HL-60/S4 treated with retinoic acid at 250 ng/mL for 4 days and 3 days (cell line): ENCODE measurements around the gene BEND3.

Experiments used
- in situ Hi-C: fragments of 300-500 bp; cut with MboI; formaldehyde crosslinking; loops from 2 replicates; pipeline ENCODE4 v1.7.0; 2022; ENCODE audit warnings: low sequenced_read_pairs

Gene BEND3

DNA sequence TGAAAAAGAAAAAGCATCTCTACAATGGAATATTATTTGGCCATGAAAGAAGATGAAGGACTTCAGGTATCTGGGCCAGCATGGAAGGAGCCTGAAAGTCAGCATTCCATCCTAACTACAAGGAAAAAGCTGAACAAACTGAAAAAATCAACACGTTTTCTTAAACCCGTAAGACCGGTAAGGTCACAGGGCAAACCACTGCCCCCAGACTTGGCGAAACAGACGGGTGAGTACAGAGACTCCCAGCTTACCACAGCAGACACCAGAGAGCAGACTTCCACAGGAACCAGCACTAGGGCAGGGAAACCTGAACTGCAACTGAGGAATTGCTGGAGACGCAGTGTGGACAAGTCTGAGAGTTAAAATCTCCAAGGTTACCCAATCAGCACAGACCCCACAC is 31.4 kb downstream of the BEND3 start:
- in situ Hi-C loops, result no loop called here

DNA sequence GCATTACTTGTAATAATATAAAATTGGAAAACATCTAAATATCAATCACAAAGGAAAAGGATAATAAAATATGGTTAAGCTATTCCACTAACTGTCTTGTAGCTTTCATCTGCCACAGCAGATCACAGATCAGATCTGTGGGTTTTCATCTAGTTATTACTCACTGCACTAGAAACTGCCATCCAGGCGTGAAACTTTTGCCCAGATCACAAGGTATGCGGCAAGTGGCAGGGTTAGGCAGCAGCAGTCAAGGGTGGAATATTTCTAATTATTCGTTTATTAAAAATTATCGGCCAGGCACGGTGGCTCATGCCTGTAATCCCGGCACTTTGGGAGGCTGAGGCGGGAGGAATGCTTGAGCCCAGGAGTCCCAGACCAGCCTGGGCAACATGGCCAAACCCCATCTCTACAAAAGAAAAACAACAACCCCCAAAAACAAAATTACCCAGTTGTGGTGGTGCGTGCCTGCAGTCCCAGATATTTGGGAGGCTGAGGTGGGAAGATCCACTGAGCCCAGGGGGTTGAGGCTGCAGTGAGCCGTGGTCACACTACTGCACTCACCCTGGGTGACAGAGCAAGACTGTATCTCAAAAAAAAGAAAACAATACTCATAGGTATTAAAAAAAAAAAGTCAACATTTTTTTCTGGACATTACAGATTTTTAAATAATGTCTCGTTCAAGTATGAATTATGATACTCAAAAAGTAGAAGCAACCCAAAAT is 32.1 kb downstream of the BEND3 start:
- in situ Hi-C loops, result no loop called here

DNA sequence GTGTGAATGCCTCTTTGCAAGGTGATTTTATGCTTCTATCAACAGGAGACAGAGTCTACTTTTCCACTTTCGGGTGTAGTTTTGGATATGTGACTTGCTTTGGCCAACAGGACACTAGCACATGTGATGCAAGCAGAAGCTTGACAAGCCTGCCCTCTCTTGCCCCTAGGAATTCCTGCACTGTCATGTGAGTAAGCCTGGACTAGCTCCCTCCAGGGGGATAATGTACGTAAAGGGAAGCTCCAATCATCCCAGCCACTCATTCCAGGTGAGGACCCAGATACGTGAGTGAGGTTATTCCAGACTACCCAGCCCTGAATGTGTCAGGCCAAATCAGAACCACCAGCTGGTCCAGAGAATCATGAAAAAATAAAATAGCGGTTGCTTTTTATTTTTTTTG is 33.3 kb downstream of the BEND3 start:
- in situ Hi-C loops, result no loop called here

DNA sequence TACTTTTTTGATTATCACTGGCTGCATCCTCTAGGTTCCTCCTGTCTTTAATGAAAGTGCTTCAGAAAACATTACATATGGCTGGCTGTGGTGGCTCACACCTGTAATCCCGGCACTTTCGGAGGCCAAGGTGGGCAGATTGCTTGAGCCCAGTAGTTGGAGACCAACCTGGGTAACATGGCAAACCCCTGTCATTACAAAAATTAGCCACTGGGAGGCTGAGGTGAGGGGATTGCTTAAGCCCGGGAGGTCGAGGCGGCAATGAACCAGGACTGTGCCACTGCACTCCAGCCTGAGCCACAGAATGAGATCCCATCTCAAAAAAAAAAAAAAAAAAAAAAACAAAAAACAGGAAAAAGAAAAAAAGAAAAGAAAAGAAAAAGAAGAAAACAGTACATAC is 35.3 kb downstream of the BEND3 start:
- in situ Hi-C loops, result no loop called here

- in situ Hi-C loops, result no loop called here
Measured at GRCh38 chr6:107079429-107079828, 35.9 kb downstream of the BEND3 start.

- in situ Hi-C loops, result no loop called here
Measured at GRCh38 chr6:107077710-107078109, 37.6 kb downstream of the BEND3 start.

DNA sequence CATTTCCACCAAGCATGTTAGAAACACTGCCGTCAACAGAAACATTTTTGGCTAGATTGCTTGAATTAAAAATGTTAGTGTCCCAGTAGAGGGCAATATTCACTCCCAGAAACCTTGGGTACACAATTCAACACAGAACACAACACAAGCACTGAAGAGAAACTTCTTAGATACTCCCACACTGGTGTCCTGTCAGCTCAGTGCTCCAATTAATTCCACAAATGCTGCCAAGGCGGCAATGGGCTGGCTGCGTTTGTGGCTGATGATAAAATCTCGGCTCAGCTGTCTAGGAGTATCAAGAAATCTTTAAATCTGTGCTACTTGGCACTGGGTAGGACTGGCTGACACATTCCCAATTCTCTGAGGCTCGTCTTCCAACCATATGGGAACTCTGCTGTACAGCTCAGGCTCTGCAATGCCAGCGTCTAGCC is 39.3 kb downstream of the BEND3 start:
- in situ Hi-C loops, result no loop called here

DNA sequence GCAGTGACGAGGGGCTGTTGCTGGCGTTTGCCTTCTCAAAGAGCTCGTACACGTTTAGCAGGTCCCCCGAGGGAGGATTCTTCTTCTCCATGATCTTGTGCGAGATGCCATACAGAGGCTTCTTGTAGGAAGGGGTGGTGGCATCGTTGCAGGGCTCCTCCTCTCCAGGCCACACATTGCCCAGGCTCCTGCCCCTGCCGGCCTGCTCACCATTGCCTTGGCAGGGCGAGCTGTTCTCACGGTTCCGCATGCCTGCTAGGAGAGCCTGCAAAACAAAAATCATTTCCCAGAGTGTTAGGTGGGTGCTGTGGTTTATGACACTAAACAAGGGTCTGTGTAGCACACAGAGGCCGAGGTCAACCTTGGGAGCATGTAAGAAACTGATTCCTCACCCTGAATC is 44.6 kb downstream of the BEND3 start:
- in situ Hi-C loops, result no loop called here

DNA sequence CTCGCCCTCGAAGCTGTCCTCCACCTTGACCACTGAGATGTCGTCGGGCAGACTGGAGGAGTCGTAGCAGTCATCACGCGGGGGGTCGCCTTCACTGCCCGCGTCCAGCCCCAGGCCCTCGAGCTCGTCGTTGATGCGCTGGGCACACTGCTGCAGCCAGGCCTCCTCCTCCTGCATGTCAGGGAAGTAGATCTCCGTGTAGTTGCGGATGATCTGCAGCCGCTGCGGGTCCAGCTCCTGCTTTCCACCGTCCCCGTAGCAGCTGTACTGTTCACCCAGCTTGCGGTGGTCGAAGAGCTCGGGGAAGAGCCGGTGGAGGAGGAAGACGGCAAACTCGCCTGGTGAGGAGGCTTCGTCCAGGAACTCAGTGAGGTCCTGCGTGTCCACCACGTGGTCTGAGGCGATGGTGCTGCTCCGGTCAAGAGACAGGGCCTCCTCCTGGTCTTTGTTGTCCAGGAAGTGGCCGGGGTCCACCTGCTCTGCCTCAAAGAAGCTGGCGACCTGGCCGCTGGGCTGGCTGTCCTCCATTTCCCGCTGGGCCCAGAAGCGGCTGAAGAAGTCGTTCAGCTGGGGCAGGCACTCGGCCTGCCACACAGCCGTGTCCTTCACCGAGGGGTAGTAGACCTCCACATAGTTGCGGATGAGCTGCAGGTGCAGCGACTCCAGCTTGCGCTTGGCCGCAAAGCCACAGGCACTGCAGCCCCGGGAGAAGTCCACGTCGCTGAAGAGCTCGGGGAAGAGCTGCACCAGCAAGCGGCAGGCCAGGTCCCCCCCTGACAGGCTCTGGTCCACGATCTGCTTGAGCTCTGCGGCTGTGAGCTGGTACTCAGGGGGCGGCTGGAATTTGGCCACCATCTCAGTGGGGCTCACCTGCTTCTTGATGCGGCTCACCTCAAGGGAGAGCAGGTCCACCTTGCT is 45.4 kb downstream of the BEND3 start:
- in situ Hi-C loops, result no loop called here

- in situ Hi-C loops, result no loop called here
Measured at GRCh38 chr6:107068691-107069630, 46.4 kb downstream of the BEND3 start.

- in situ Hi-C loops, result no loop called here
Measured at GRCh38 chr6:107066697-107067659, 48.3 kb downstream of the BEND3 start.

- in situ Hi-C loops, result no loop called here
Measured at GRCh38 chr6:107064579-107065065, 50.7 kb downstream of the BEND3 start.

- in situ Hi-C loops, result no loop called here
Measured at GRCh38 chr6:107062691-107063090, 52.6 kb downstream of the BEND3 start.

DNA sequence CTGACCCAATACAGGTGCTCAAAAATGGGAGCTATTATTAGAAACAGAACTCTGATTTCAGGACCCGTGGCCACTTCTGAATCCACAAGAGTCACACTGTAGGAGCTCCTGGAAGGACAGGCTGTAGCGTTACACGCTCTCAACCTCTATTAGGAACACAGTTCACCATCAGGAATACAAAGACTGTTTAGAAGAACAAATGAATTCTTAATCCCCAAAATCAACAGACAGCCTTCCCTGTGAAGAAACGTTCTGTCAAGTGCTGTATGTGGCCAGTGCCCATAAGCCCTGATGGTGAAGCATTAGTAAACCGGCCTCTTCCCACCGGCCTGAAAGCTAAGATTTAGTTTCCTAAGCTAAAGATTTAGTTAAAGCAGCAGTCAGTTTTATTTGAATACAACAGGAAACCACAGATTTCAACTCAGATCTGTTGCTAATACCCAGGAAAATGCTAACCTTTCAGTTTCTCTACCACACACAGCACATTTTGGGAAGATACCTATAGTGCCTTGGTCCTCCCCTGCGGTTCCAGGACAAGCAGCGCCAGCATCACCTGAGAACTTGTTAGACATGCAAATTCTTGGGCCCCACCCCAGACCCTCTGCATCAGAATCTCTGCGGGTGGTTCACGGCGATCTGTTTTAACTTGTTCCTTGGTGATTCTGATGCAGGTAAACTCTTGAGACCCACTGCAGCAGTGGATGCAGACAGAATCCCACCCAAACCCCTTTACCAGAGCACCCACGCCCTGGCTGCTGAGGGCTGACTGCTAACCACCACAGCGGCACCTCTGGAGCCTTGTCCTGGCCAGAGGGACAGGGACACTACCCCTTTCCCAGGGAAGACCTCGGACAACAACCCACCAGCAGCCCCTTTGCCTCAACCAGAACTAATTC is 53.9 kb downstream of the BEND3 start:
- in situ Hi-C loops, result no loop called here

- in situ Hi-C loops, result no loop called here
Measured at GRCh38 chr6:107060704-107061103, 54.6 kb downstream of the BEND3 start.

DNA sequence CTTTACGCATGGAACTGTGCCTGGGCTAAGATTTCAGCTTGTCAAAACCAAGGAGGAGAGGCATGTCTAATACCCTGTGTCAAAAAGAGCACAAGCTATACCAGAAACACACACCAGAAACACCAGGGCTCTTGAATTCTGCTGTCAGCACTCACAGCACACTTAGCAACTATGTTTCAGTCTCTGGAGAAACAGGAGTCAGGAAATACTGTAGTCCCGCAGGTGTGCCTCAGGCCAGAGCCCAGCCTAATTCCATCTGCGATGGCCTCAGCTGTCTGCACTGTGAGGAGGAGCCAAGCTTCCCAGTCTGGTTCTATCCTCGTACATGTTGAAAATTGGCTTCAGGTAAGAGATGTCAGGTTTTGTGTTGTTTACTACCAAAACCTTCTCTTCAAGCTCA is 55.7 kb downstream of the BEND3 start:
- in situ Hi-C loops, result no loop called here

GRCh38 chr6:107057679-107058078 is 57.6 kb downstream of the BEND3 start:
- in situ Hi-C loops, result no loop called here

GRCh38 chr6:107056796-107057195 is 58.5 kb downstream of the BEND3 start:
- in situ Hi-C loops, result no loop called here

DNA sequence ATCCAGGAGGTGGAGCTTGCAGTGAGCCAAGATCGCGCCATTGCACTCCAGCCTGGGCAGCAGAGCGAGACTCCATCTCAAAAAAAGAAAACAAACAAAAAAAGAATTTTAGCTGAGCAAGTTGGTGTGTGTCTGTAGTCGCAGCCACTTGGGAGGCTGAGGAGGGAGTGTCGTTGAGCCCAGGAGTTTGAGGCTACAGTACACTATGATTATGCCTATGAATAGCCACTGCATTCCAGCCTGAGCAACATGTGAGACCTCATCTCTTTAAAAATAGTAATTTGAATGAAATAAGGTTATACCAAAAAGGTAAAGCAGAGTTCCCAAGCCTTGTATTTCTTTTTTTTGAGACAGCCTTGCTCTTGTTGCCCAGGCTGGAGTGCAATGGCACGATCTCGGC is 67.5 kb downstream of the BEND3 start:
- in situ Hi-C loops, result no loop called here
